ENCODE results near the gene DNAJC18. TPM values are rescaled to one million over a fixed set of nuclear protein-coding genes. Genes with fewer than 3 reads are reported as not detected.
"Not testable (repeated sequence)": the region's sequence is repeated elsewhere in the genome, so short reads cannot be mapped to it uniquely, and the experiment has no call there.

Gene DNAJC18
- total RNA-seq (2014; rRNA removed; shearing (Covaris generic)) = 6.3 and 9.8 TPM in 2 replicates

DNA sequence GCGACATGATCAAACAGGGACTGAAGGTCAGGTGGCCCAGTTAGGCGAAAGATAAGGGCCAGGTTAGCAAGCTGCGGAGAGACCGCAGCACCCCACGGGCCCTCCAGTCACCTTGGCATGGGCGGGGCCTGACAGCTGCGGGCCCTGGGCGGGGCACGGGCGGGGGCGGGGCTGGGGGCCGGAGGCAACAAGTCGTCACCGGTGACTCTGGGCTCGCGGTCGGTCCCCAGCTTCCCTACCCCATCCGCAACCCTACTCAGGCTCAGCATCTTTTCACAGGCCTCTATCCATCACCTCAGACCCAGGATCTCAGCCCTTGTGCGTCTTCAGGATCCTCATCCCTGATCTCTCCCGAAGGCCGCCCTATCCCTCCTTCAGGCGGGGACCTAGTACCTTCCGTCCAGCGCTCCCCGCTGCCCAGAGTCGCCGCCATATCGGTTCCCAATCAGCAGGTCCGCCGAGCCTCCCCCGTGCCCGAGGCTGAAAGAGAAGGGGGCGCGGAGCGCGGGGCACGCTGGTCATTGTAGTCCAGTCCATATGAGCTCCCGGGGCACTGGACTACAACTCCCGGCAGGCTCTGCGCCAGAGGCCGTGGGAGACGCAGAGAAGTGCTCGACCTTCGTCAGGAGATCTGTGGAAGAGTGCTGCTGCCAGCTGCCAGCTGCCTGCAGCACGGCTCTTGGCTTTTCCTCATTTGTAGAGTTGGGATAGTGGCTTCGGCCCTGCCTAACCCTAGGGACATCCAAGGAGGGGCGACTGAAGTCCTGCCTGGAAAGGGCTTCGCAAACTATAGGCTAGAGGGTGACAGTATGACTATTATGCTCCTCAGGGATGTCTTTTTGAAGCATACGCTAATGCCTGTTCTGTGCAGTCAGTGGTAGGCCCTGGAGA lies at the start of gene DNAJC18:
Gene DNAJC18, minus strand, starts transcription at position 513 of the 891 bp plus-strand sequence. Its CDS starts 80 bp downstream, at position 433.
- peak; percentile 97 for DNase-seq
- H3K27me3 ChIP-seq (ENCODE audit: control insufficient read depth, insufficient read depth, low read length) = no peaks in the 10 kb centered on the region; the same call in 1 of the 2 replicates

DNA sequence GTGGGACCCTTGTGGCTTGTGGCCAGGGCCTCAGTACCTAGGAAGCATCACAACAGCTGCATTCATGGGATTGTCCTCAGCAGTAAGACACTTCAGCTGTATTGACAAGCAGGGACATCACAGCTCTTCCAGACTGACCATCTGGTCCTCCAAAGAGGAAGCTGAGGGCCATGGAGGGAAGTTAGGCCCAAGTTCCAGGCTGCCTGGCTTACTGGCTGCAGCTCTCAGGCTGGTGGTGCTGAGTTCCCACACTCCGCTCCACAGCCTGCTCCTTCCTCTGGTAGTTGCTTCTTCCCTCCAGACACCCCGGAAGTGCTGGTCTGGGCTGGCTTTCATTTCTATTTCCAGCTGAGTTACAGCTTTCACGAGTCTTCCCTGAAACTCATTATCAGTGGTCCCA lies 48.9 kb upstream of the DNAJC18 start:
- H3K27me3 ChIP-seq (ENCODE audit: control insufficient read depth, insufficient read depth, low read length) = no peaks in the 10 kb centered on the region
- H3K4me3 ChIP-seq (ENCODE audit: insufficient read depth, low read depth, low read length) = no peak overlapping the region
- H3K36me3 ChIP-seq (replicated peaks; ENCODE audit: control insufficient read depth, insufficient read depth, low read length) = no peaks in the 10 kb centered on the region
- DNase-seq = no peak

More for the DNA sequence above, at the start of gene DNAJC18:
- peak within 1 kb of the TSS; percentile 83 for H3K4me3 ChIP-seq (ENCODE audit: insufficient read depth, low read depth, low read length)
- H3K36me3 ChIP-seq (replicated peaks; ENCODE audit: control insufficient read depth, insufficient read depth, low read length) = peaks cover under 1% of the 10 kb centered on the region

DNA sequence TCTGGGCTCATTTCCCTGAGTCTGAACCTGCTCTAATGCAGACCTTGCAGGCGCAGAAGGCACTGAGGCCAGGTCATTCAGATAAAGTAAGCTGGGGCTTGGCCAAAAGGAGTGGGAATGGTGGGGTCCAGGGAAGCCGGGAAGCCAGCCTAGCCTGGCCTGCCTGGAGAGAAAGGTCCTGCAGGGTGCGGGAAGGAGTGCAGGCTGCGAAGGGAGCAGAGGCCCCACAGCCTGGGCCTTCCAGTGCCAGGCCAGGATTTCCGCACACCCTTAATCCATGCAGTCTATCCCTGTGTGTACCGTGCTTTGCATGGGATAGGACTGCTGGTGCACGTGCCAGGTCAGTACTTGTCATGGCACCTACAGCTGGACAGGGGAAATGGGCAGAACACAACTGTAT lies 46.9 kb upstream of the DNAJC18 start:
- H3K4me3 ChIP-seq (ENCODE audit: insufficient read depth, low read depth, low read length) = no peak overlapping the region
- peak; percentile 66 for DNase-seq
- H3K27me3 ChIP-seq (ENCODE audit: control insufficient read depth, insufficient read depth, low read length) = no peaks in the 10 kb centered on the region
- no peaks in the 10 kb centered on the region for H3K36me3 ChIP-seq (replicated peaks; ENCODE audit: control insufficient read depth, insufficient read depth, low read length)

DNA sequence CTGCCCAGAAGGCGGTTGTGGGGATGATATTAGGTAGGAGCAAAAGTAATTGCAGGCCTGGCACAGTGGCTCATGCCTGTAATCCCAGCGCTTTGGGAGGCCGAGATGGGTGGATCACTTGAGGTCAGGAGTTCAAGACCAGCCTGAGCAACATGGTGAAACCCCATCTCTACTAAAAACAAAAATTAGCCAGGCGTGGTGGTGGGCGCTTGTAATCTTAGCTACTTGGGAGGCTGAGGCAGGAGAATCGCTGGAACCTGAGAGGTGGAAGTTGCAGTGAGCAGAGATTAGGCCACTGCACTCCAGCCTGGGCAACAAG lies 43.5 kb upstream of the DNAJC18 start:
- H3K27me3 ChIP-seq (ENCODE audit: control insufficient read depth, insufficient read depth, low read length); DNase-seq; H3K36me3 ChIP-seq (replicated peaks; ENCODE audit: control insufficient read depth, insufficient read depth, low read length); H3K4me3 ChIP-seq (ENCODE audit: insufficient read depth, low read depth, low read length): not testable (repeated sequence)

DNA sequence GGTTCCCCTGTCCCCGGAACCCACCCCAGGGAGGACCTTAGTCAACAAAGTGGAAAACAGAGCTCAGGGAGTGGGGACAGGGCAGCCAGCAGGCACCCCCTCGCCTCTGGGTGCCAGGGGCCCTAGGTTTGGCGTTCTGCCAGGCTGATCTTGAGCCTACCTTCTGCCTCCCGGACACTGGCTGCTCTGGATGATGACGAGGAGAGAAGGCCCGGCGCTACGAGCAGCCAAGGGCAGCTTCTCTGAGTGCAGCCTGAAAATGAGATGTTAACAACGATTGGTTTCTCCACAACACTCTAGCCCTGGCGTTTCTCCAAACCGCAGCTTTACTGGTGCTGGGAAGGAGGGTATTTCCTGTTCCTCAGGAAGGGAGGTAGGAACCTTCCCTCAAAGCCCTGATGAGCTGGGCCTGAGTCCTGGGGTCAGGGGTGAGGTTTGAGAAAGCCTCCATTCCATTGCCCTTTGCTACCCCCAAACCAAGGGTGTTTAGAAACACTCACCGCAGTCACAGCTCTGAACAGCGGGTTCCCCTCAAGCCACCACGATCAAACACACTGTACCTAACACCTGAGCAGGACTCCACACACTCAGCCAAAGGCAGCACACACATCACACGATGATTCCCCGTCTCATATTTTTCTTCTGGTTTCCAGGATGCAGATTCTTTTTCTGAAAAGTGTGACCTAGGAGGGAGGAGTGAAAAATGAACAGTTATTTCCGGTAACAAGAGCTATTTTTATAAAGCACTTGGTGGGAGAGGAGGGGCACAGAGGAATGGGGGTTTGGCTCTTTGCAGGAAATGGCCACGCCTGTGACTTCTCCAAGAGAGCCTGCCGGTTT lies 42.9 kb upstream of the DNAJC18 start, which contains the start of gene STING1:
Gene STING1, minus strand, starts transcription at position 709 of the 840 bp plus-strand sequence. CDS start 1,054 bp downstream, outside the sequence.
- Histone ChIP-seq H3K27me3 (ENCODE audit: control insufficient read depth, insufficient read depth, low read length) (no peaks in the 10 kb centered on the region), H3K4me3 (ENCODE audit: insufficient read depth, low read depth, low read length) (no peak within 1 kb of the TSS), H3K36me3 (replicated peaks; ENCODE audit: control insufficient read depth, insufficient read depth, low read length) (no peaks in the 10 kb centered on the region)
- no peak for DNase-seq

DNA sequence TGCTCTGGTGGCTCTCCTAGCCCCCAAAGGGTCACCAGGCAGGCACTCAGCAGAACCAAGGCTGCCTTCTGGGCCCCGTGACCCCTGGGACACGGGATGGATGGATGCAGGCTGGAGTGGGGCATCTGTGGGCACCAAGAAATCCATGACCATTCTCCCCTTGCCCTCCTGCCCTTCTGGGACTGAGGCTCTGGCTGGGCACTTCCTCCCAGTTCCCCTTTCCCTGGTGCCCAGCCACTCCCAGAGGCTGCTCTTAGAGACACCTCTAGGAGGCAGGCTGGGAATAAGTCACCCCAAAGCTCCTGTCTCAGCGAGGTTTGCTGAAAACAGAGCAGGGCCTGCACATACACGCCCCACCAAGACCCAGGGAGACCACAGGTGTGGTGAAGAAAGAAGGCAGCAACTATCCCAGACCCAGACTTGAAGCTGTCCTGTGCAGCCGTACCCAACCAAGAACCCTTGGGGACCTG lies 42.3 kb upstream of the DNAJC18 start:
- Histone ChIP-seq H3K4me3 (ENCODE audit: insufficient read depth, low read depth, low read length) (no peak overlapping the region), H3K36me3 (replicated peaks; ENCODE audit: control insufficient read depth, insufficient read depth, low read length) (no peaks in the 10 kb centered on the region), H3K27me3 (ENCODE audit: control insufficient read depth, insufficient read depth, low read length) (no peaks in the 10 kb centered on the region)
- DNase-seq = peak; percentile 62

DNA sequence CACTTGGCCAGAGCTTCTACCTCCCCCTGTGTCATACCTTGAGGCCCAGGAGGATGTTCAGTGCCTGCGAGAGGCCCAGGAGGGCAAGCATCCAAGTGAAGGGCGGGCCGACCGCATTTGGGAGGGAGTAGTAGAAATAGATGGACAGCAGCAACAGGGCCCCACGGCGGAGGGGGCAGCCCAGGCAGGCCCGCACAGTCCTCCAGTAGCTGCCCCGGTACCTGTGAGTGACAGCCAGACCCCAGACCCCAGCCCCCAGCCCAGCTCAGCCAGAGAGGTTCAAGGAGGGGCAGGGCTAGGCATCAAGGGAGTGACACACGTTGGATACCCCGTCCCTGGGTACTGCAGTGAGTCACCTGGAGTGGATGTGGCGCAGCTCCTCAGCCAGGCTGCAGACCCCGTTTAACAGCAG lies 41.8 kb upstream of the DNAJC18 start:
- DNase-seq = no peak
- Histone ChIP-seq H3K36me3 (replicated peaks; ENCODE audit: control insufficient read depth, insufficient read depth, low read length) (no peaks in the 10 kb centered on the region), H3K27me3 (ENCODE audit: control insufficient read depth, insufficient read depth, low read length) (no peaks in the 10 kb centered on the region), H3K4me3 (ENCODE audit: insufficient read depth, low read depth, low read length) (no peak overlapping the region)

DNA sequence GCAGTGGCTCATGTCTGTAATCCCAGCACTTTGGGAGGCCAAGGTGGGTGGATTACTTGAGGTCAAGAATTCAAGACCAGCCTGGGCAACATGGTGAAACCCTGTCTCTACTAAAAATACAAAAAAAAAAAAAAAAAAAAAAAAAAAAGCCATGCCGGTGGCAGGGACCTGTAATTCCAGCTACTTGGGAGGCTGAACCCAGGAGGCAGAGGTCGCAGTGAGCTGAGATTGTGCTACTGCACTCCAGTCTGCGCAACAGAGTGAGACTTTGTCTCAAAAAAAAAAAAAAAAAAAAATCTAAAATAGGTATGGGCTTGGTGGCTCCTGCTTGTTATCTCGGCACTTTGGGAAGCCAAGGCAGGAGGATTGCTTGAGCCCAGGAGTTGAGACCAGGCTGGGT lies 40.4 kb upstream of the DNAJC18 start:
- DNase-seq; H3K4me3 ChIP-seq (ENCODE audit: insufficient read depth, low read depth, low read length); H3K27me3 ChIP-seq (ENCODE audit: control insufficient read depth, insufficient read depth, low read length); H3K36me3 ChIP-seq (replicated peaks; ENCODE audit: control insufficient read depth, insufficient read depth, low read length): not testable (repeated sequence)

DNA sequence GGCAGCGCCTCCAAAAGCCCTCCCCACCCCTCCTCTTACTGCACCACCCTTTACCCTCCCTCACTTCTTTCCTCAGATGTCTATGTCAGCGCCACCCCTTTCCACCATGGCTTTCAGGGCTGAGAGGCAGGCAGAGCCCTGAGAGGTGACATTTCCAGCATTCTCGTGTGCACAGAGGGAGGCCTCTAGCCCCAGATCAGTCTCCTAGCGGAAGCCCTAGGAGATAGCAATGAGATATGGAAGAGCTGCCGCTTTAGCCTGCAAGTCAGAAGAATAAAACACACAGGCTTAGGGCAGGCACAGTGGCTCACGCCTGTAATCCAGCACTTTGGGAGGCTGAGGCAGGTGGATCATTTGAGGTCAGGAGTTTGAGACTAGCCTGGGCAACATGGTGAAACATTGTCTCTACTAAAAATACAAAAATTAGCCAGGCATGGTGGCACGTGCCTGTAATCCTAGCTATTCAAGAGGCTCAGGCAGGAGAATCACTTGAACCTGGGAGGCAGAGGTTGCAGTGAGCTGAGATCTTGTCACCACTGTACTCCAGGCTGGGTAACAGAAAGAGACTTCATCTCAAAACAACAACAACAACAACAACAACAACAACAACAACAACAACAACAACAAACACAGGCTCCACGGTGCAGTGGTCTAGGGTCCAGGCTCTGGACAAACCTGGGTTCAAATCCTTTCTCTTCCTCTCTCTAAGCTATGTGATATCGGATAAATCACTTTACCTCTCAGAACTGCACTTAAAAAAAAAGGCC lies 39.5 kb upstream of the DNAJC18 start:
- not testable (repeated sequence) for DNase-seq; H3K36me3 ChIP-seq (replicated peaks; ENCODE audit: control insufficient read depth, insufficient read depth, low read length)

DNA sequence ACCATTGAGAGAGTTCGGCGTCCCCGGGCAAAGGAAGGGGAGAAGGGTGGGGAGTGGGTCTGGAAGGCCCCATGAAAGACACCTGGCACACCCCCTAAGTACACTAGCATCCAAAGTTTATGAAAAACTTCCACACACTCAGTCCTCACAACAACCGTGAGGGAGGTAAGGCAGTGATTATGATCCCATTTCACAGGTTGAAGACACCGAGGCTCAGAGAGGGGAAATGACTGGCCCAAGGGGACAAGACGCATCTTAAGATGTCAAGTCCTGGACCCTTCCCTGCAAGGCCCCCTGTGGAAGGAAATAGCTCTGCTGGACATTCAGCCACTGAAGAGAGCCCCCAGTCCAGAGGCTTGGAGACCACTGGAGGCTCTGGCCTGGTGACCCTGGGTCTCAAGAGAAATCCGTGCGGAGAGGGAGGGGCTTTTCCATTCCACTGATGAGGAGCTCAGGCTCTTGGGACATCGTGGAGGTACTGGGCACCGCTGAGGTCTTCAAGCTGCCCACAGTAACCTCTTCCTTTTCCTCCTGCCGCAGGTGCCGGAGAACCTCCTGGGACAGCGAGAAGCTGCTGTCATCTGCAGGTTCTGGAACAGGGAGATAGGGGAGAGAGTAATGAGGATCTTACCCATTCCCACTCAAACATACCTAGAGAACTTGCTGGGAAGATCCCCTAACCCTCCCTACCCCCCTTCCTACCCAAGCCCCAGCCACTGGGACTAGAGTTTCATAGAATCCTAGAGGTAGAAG lies 36.7 kb upstream of the DNAJC18 start:
- H3K4me3 ChIP-seq (ENCODE audit: insufficient read depth, low read depth, low read length) = no peak overlapping the region
- no peaks in the 10 kb centered on the region for H3K27me3 ChIP-seq (ENCODE audit: control insufficient read depth, insufficient read depth, low read length)
- DNase-seq = no peak
- no peaks in the 10 kb centered on the region for H3K36me3 ChIP-seq (replicated peaks; ENCODE audit: control insufficient read depth, insufficient read depth, low read length)

More for the DNA sequence above, 39.5 kb upstream of the DNAJC18 start:
- H3K4me3 ChIP-seq (ENCODE audit: insufficient read depth, low read depth, low read length); H3K27me3 ChIP-seq (ENCODE audit: control insufficient read depth, insufficient read depth, low read length): not testable (repeated sequence)

DNA sequence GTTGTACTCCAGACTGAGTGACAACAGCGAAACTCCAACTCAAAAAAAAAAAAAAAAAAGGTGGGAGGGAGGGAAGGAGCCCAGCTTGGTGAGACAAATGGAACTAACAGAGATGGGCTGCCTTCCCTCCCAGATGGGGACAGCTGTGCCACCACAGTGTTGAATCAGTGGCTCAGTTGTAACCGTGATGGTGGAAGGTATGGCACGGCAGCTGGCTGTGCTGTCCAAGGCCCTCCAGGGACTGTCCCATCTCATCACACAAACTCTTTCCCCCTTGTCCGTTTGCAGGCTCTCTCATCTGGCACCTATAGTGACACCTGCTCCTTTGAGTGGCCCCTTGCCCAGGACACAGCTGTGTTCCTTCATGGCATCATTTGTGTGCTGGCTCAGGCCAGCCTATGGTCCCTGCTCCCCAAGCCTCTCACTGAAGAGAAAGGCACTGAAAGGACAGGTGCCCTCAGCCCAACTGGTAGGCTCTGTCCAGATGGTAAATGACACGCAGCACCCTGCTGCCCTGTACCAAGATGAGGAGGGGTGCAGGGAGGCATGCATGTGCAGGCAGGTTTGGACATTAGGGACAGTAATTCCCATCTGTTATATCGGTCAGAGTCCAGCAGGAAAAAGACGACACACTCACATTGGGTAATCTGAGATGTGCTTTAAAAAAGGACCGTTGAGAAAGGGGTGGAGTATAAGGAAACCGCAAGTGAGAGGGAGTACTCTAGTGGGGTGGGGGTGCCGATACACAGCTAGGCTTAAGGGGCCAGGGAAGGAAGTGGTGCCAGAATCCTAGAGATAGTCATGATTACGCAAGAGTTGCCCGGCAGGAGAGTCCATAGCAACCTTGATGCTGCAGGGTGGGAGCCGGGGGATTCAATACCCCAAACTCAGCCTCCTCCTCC lies 35.8 kb upstream of the DNAJC18 start:
- H3K4me3 ChIP-seq (ENCODE audit: insufficient read depth, low read depth, low read length) = no peak overlapping the region
- H3K27me3 ChIP-seq (ENCODE audit: control insufficient read depth, insufficient read depth, low read length) = no peaks in the 10 kb centered on the region
- no peaks in the 10 kb centered on the region for H3K36me3 ChIP-seq (replicated peaks; ENCODE audit: control insufficient read depth, insufficient read depth, low read length)
- no peak for DNase-seq

DNA sequence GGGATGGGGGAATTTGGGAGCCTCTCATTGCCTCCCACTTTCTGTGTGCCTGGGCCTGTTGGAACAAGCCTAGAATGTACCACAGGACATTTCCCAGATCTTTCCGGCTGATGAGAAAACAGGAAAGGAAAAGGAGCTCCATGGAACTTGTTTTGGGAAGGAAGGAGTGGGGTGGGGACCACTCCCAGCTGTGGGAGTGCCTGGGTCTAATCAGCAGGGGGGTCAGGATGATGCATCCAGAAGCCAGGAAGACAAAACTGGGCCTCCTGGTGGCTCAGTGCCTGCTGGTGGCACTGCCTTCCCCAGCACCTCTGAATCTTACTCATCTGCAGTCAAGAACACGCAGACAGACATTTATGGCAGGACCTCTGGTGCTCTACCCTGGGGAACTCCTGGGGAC lies 34.2 kb upstream of the DNAJC18 start:
- no peak for DNase-seq
- no peak overlapping the region for H3K4me3 ChIP-seq (ENCODE audit: insufficient read depth, low read depth, low read length)

DNA sequence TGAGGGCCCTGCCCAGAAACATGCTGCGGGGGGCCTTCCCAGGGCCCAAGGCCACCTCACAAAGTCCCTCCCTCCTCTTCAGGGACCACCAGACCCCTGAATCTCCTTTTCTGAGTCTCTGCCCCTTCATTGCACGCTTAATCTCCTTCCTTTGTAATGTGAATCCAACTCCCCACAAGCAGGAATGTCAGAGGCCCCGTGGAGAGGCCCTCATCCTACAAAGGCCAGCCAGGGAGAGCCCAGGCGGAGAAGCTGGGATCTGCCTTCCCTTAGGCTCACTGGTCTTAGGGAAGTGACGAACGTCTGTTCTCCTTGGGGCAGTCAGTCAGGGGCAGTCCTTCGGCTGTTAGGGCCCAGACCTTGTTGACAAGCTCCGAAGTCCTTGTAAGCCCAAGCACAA lies 33.8 kb upstream of the DNAJC18 start:
- H3K27me3 ChIP-seq (ENCODE audit: control insufficient read depth, insufficient read depth, low read length) = no peaks in the 10 kb centered on the region
- no peaks in the 10 kb centered on the region for H3K36me3 ChIP-seq (replicated peaks; ENCODE audit: control insufficient read depth, insufficient read depth, low read length)
- peak; percentile 86 for DNase-seq
- no peak overlapping the region for H3K4me3 ChIP-seq (ENCODE audit: insufficient read depth, low read depth, low read length)

More for the DNA sequence above, 34.2 kb upstream of the DNAJC18 start:
- no peaks in the 10 kb centered on the region for H3K36me3 ChIP-seq (replicated peaks; ENCODE audit: control insufficient read depth, insufficient read depth, low read length)
- no peaks in the 10 kb centered on the region for H3K27me3 ChIP-seq (ENCODE audit: control insufficient read depth, insufficient read depth, low read length)
